CD14-positive monocyte (primary cell): ENCODE results near the gene SIGLEC5. TPM values are rescaled to one million over a fixed set of nuclear protein-coding genes. Genes with fewer than 3 reads are reported as not detected.

Experiments
- DNase-seq, 3 donors: peaks; one replicate each; pipeline ENCODE4 v3.0.0-alpha.2; 2011 to 2022
- H2AFZ ChIP-seq: 2 replicates; pipeline ENCODE4 v1.6.0; 2012; ENCODE audit warnings: mild to moderate bottlenecking, low read depth, low read length, inconsistent platforms; ENCODE audit not compliant: insufficient read depth, poor library complexity, severe bottlenecking
- H3K27ac ChIP-seq, 2 donors: 1 replicate in 1 of 2; 2 replicates in 1 of 2; pipeline ENCODE4 v1.5.1; 2012 to 2013; ENCODE audit warnings: low read length in 2 of 2, control low read depth in 1 of 2, inconsistent platforms in 1 of 2, low read depth in 1 of 2, mild to moderate bottlenecking in 1 of 2
- H3K27me3 ChIP-seq, 2 donors: one replicate each; pipeline versions ENCODE4 v1.6.0 to v1.6.1; 2011 to 2013; ENCODE audit warnings: low read length in 2 of 2; ENCODE audit not compliant: control insufficient read depth in 2 of 2, insufficient read depth in 2 of 2
- H3K36me3 ChIP-seq, 2 donors: replicated peaks in 1 of 2; 1 replicate in 1 of 2; 2 replicates in 1 of 2; pipeline versions ENCODE4 v1.5.1 to v1.6.1; 2012 to 2013; ENCODE audit warnings: low read length in 2 of 2, control low read depth in 1 of 2, inconsistent platforms in 1 of 2, mild to moderate bottlenecking in 1 of 2; ENCODE audit not compliant: insufficient read depth in 2 of 2, control insufficient read depth in 1 of 2
- H3K4me1 ChIP-seq, 2 donors: 1 replicate in 1 of 2; 2 replicates in 1 of 2; pipeline versions ENCODE4 v1.5.1 to v1.6.1; 2012 to 2013; ENCODE audit warnings: low read length in 2 of 2, control low read depth in 1 of 2, inconsistent platforms in 1 of 2, mild to moderate bottlenecking in 1 of 2, moderate library complexity in 1 of 2; ENCODE audit not compliant: insufficient read depth in 2 of 2, control insufficient read depth in 1 of 2
- H3K4me2 ChIP-seq: replicated peaks from 2 replicates; pipeline ENCODE3; 2012; ENCODE audit warnings: low read length, moderate library complexity, mild to moderate bottlenecking; ENCODE audit not compliant: poor library complexity, severe bottlenecking; ENCODE audit errors: extremely low read depth
- H3K4me3 ChIP-seq, 3 experiments: fragments of 200-600 bp in 1 of 3; sonication (generic) in 1 of 3; replicated peaks in 1 of 3; 1 replicate in 2 of 3; 2 replicates in 1 of 3; pipeline ENCODE4 v1.5.1; 2011 to 2013; ENCODE audit warnings: low read length in 3 of 3, mild to moderate bottlenecking in 3 of 3, control low read depth in 2 of 3, low read depth in 2 of 3, inconsistent platforms in 1 of 3, moderate library complexity in 1 of 3
- H3K79me2 ChIP-seq: 2 replicates; pipeline ENCODE4 v1.6.0; 2012; ENCODE audit warnings: mild to moderate bottlenecking, control low read depth, inconsistent platforms, low read length, moderate library complexity; ENCODE audit not compliant: insufficient read depth
- H3K9ac ChIP-seq: 2 replicates; pipeline ENCODE4 v1.6.0; 2017; ENCODE audit warnings: low read length, mild to moderate bottlenecking; ENCODE audit not compliant: insufficient read depth, poor library complexity, severe bottlenecking
- H3K9me3 ChIP-seq, 2 donors: replicated peaks in 1 of 2; 1 replicate in 1 of 2; 2 replicates in 1 of 2; pipeline versions ENCODE4 v1.5.1 to v1.6.1; 2012 to 2013; ENCODE audit warnings: low read length in 2 of 2, control low read depth in 1 of 2; ENCODE audit not compliant: control insufficient read depth in 1 of 2, insufficient read depth in 1 of 2
- H4K20me1 ChIP-seq: 2 replicates; pipeline ENCODE4 v1.6.0; 2012; ENCODE audit warnings: mild to moderate bottlenecking, low read length, control low read depth, moderate library complexity; ENCODE audit not compliant: insufficient read depth
- H3K27ac Mint-ChIP-seq, 7 donors: one replicate each; pipeline ENCODE4 v1.8.0; 2020; ENCODE audit warnings: mild to moderate bottlenecking in 7 of 7, mixed read lengths in 7 of 7, moderate library complexity in 6 of 7, inconsistent platforms in 2 of 7
- H3K27me3 Mint-ChIP-seq, 3 donors: one replicate each; pipeline ENCODE4 v1.8.0; 2021 to 2022; ENCODE audit warnings: low read depth in 3 of 3, mild to moderate bottlenecking in 3 of 3, mixed read lengths in 3 of 3, moderate library complexity in 3 of 3, inconsistent platforms in 1 of 3
- H3K36me3 Mint-ChIP-seq, 2 donors: one replicate each; pipeline ENCODE4 v1.8.0; 2020; ENCODE audit warnings: mixed read lengths in 2 of 2, inconsistent platforms in 1 of 2, mild to moderate bottlenecking in 1 of 2
- H3K4me1 Mint-ChIP-seq: one replicate; pipeline ENCODE4 v1.8.0; 2020; ENCODE audit warnings: mild to moderate bottlenecking, mixed read lengths
- H3K4me3 Mint-ChIP-seq, 2 donors: one replicate each; pipeline ENCODE4 v1.8.0; 2020; ENCODE audit warnings: mild to moderate bottlenecking in 2 of 2, mixed read lengths in 2 of 2, moderate library complexity in 1 of 2
- H3K9me3 Mint-ChIP-seq, 7 donors: one replicate each; pipeline ENCODE4 v1.8.0; 2020 to 2022; ENCODE audit warnings: mixed read lengths in 7 of 7, mild to moderate bottlenecking in 6 of 7, moderate library complexity in 6 of 7, inconsistent platforms in 2 of 7
- WGBS: methylation state at CpG from one replicate; pipeline ENCODE4 v1.1.5; 2013; ENCODE audit warnings: missing lambda C conversion rate; ENCODE audit not compliant: insufficient coverage; 5-methylcytosine and 5-hydroxymethylcytosine counted together
- intact Hi-C, 2 donors: fragments of 100-400 bp; cut with micrococcal nuclease; formaldehyde crosslinking; loops; one replicate each; pipeline versions ENCODE4 v1.15.0 to v1.15.1; 2023
- polyA plus RNA-seq, 3 donors: library from polyadenylated mRNA; depleted of rRNA in 1 of 3; unstranded in 2 of 3; stranded (reverse) in 1 of 3; fragments of 300-500 nt in 2 of 3; fragments of >200 nt in 1 of 3; fragmentation: Illumina TruSeq in 2 of 3; gene quantifications; 1 replicate in 2 of 3; 2 replicates in 1 of 3; pipeline ENCODE4 v1.2.3, GENCODE V29; 2012 to 2021
- TF ChIP-seq, protein P1 (sequence below): fragments of 200-600 bp; IDR thresholded peaks from one replicate; pipeline ENCODE4 v1.8.0; 2022; ENCODE audit warnings: antibody characterized with exemption, mild to moderate bottlenecking

The SIGLEC5 gene
- polyA plus RNA-seq, 3 donors = 10.2 to 12.6 TPM; not detected in 1

DNA sequence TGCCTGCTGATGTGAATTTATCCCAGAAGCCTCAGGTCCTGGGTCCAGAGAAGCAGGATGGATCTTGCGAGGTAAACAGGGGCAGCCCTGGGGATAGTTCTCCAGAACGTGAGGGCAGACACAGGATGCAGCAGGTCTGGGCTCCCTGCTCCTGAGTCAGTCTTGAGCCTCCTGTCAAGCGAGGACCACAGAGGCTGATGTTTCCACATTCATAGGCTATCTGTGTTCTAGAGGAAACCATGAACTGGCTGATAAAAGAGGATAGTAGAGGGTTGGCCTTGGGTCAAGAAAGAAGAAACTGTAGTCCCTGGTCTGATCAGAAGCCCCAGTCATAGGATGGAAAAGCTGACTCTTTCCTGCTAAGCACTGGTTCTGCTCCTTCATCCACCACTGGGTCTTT lies 56.9 kb downstream of the SIGLEC5 start:
- peaks cover 0 to 4% (median 0%) of the 10 kb centered on the region in 7 donors for H3K9me3 Mint-ChIP-seq
- peaks cover 24% of the 10 kb centered on the region for H3K4me1 Mint-ChIP-seq
- Histone ChIP-seq H3K4me1 (peaks cover 16 to 24% of the 10 kb centered on the region in 2 donors), H3K9me3 (no peaks in the 10 kb centered on the region), H3K27me3 (no peaks in the 10 kb centered on the region), H4K20me1 (no peaks in the 10 kb centered on the region), H3K36me3 (peaks cover 15 to 38% of the 10 kb centered on the region in 2 donors), H3K27ac (no peak overlapping the region), H3K4me2 (no peak overlapping the region), H3K4me3 (no peak overlapping the region), H3K9ac (no peak overlapping the region), H3K79me2 (peaks cover 30% of the 10 kb centered on the region), H2AFZ (no peak overlapping the region)
- peaks cover 37 to 47% of the 10 kb centered on the region in 2 donors for H3K36me3 Mint-ChIP-seq
- intact Hi-C loops = no loop called here
- TF ChIP-seq, protein P1, sequence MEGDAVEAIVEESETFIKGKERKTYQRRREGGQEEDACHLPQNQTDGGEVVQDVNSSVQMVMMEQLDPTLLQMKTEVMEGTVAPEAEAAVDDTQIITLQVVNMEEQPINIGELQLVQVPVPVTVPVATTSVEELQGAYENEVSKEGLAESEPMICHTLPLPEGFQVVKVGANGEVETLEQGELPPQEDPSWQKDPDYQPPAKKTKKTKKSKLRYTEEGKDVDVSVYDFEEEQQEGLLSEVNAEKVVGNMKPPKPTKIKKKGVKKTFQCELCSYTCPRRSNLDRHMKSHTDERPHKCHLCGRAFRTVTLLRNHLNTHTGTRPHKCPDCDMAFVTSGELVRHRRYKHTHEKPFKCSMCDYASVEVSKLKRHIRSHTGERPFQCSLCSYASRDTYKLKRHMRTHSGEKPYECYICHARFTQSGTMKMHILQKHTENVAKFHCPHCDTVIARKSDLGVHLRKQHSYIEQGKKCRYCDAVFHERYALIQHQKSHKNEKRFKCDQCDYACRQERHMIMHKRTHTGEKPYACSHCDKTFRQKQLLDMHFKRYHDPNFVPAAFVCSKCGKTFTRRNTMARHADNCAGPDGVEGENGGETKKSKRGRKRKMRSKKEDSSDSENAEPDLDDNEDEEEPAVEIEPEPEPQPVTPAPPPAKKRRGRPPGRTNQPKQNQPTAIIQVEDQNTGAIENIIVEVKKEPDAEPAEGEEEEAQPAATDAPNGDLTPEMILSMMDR = no peak
- no peak for DNase-seq
- WGBS = 89% methylated on average over 3 of the region's 3 CpGs
- no peak overlapping the region for H3K4me3 Mint-ChIP-seq
- H3K27ac Mint-ChIP-seq = peak overlapping the region in 1 of 7 donors; percentile 69
- peaks cover 0 to 4% (median 2%) of the 10 kb centered on the region in 3 donors for H3K27me3 Mint-ChIP-seq

DNA sequence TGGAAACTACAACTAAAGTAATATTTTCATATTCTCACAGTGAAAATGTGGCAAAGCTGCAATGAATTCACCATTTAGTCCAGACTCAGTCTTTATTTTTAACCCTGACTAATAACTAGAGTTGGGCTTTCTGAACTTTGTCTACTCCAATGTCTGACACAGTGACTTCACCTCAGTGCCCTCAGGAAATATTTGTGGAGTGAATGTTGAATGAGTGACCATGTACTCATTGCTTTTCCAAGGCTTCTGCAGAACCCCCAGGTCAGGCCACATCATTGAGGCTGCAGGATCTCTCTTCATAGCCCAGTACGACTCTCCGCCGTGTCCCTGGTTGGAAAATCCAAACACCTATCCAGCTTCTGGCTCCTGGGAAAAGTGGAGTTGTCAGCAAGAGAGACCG lies 57.3 kb downstream of the SIGLEC5 start:
- Histone ChIP-seq H3K9ac (no peak overlapping the region), H3K4me3 (no peak overlapping the region), H4K20me1 (no peaks in the 10 kb centered on the region), H3K9me3 (no peaks in the 10 kb centered on the region), H3K4me1 (peaks cover 16 to 24% of the 10 kb centered on the region in 2 donors), H3K4me2 (no peak overlapping the region), H2AFZ (no peak overlapping the region), H3K27me3 (no peaks in the 10 kb centered on the region), H3K36me3 (peaks cover 15 to 34% of the 10 kb centered on the region in 2 donors), H3K27ac (no peak overlapping the region), H3K79me2 (peaks cover 30% of the 10 kb centered on the region)
- intact Hi-C loops = no loop called here
- no peak for DNase-seq
- H3K36me3 Mint-ChIP-seq = peaks cover 36 to 43% of the 10 kb centered on the region in 2 donors
- H3K4me3 Mint-ChIP-seq = no peak overlapping the region
- no peak overlapping the region for H3K27ac Mint-ChIP-seq
- WGBS = 100% methylated on average over 2 of the region's 4 CpGs
- TF ChIP-seq, protein P1 = no peak
- peaks cover 0 to 4% (median 0%) of the 10 kb centered on the region in 7 donors for H3K9me3 Mint-ChIP-seq
- peaks cover 0 to 4% (median 4%) of the 10 kb centered on the region in 3 donors for H3K27me3 Mint-ChIP-seq
- H3K4me1 Mint-ChIP-seq = peaks cover 24% of the 10 kb centered on the region
